8988T (cell line): ENCODE data around the gene ABCC4.

Experiments used
- DNase-seq: peaks from one replicate; pipeline ENCODE4 v3.0.0; 2011

The ABCC4 gene

DNA sequence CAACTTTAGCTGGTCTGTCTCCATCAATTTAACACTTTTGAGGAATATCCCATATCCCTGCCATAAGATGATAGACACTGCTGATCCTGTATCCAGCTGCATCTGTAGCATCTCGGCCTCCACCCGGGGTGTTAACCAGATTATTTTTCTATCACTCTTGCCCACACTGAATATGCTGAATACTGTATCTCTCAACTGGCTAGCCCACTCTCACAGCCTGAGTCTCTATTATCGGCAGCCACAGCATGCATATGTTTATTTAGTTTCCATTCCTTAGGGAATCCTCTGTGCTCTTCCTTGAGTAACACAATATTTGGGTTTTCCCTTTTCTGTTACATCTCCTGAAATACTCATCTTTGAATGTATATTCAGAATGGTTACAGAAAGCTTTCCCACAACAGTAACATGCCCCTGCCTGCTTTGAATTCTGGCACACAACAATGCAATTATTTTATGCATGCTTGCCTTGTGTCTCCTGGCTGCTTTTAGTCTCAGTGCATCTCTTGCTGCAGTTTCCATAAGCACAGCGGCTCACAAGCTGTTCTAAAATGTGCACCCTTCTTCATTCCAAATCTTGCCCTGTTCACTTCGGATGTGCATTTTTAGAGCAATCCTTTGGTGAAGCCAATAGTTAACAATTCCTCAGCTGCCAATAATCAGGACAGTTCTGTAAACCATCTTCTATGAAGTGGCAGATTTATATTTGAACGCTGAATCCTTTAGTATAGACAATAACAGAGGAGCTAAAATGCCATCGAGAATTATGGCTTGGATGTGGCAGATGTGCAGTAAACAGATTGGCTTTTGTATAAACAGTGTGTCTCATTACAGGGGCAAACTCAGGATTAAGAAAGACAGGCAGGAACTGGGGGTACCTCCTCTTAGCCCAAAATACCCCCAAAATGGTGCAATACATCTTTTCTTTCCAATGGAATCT lies 327.0 kb downstream of the ABCC4 start:
- no peak for DNase-seq

DNA sequence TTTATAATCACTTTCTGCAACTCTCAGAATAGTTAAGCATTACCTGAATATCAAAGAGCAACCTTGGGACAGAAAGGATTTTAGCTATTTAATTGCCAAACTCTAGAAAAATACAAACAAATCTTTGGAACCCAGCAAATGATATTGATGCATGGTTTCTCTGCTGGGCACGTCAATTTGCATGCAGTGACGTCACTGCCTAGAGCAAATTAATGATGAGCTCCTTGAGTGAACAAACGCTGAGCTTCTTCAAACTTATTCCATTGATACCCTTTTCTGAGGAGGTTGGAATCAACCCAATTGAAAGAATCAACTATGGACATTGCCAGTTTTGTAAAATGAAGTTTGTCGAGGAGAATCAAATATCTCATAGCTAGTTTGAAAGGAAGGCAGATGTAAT lies 329.0 kb downstream of the ABCC4 start:
- no peak for DNase-seq
